ENCODE data around the gene ZNG1C.
"Not testable (repeated sequence)": the region's sequence is repeated elsewhere in the genome, so short reads cannot be mapped to it uniquely, and the experiment has no call there.

Gene ZNG1C

DNA sequence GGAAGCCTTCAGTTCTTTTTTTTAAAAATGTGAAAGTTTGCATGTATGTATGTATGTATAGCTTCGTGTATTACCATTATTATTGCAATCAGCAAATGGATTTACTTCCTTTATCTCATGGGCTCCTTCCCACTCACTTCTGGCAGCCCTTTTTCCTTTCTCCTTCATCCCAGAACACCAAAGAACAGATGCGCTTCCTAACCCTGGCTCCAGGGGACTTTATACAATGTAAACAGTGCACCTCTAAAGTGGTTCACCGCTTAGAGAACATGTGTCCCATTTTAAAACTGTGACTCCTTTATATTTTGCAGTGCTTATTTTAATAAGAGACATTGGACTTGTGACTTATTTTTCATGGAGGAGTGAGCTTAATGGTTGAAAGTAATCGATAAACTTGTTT, 101.5 kb downstream of the ZNG1C start:
- DNase-seq (ENCODE audit: low read depth) = not testable (repeated sequence)

DNA sequence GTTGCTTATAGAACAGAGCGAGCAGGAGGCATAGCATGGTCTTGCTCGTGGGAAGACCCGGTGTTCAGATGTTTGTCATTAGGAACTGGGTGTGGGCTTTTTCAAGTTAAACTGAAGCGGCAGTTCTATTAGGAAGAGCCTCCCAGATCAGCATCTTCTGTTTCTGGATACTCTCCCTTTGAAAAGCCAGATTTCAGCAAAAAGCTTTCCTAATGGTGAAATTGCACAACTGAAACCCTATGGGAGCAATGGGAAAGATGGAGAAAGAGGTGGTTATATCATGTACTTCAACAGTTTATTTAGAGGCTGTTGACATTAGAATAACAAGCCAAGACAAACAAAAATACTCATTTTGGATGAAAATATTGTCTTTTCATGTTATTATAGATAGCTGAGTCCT, 102.2 kb downstream of the ZNG1C start:
- DNase-seq (ENCODE audit: low read depth) = not testable (repeated sequence)
